ENCODE results near the gene PLAC1.

The PLAC1 gene

GRCh38 chrX:134625315-134625718 lies 33.0 kb downstream of the PLAC1 start:
- DNase-seq = no peak

- no peak for DNase-seq
Measured at GRCh38 chrX:134624046-134624430, 34.2 kb downstream of the PLAC1 start.

DNA sequence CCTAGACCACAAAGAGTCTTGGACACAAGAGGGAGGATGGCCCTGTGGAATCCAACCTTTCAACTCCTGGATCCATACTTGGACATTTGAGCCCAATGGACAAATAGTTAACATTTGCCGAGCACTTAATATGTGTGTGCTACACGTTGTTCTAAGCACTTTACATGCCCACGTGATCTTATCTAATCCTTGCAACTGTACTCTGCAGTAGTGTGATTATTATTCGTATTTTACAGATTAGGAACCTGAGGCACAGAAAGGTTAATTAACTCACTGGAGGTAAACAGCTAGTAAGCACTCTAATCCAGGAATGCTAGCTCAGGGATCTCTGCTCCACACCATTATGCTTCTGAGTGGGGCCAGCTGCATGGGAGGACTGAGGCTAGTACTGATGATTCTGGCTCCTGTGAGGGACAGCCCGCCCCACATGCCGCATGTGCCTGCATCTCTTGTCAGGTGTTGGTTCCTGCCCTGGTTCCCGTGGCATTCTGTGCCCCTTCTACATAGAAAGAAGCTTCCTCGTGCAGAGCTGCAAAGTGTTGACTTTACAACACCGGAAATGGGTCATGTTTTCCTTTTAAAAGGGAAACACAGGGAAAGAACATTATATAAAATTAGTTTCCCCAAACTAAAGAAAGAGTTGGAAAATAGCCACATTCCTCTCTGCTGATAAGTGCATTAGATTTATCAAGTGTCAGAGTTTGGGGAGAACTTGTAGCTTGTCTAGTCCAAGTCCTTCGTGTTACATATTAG lies 34.8 kb downstream of the PLAC1 start:
- no peak for DNase-seq

DNA sequence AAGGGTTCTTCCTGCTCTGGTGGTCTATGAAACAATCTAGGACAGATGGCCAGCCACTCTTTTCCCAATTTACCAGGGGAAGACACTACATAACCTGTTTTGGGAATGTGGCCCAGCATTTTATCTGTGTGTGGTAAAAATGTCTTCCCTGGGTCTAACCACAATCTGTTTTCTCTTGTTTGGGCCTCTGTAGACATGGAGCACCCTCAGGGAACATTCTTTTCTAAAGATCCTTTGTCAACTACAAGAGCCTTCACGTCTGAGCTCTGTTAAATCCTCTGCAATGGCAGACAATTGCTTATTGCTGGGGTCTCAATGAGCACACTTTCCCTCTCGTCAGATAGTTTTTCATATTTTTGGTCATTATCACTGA lies 35.5 kb downstream of the PLAC1 start:
- no peak for DNase-seq

- DNase-seq = peak; percentile 76
Measured at GRCh38 chrX:134622056-134622812, 36.0 kb downstream of the PLAC1 start.

- no peak for DNase-seq
Measured at GRCh38 chrX:134619838-134620237, 38.4 kb downstream of the PLAC1 start.

DNA sequence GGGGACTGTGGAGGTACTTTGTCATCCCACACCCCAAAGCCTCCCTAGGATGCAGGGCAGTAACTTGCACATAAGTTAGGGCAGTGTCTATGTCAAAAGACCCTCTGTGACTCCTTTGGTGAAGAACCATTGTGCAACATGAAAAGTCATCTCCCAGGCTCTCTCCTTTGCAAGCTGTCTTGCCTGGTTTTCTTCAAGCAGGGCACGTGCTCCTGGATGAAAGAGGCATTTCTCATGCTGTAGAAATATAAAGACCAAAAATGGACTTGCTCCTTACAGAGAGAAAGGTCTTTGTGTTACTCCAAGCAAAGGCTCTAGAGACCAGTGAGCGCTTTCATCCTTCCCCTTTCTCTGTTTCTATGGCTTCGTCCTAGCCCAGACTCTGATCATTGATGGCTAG lies 44.9 kb downstream of the PLAC1 start:
- DNase-seq = no peak

DNA sequence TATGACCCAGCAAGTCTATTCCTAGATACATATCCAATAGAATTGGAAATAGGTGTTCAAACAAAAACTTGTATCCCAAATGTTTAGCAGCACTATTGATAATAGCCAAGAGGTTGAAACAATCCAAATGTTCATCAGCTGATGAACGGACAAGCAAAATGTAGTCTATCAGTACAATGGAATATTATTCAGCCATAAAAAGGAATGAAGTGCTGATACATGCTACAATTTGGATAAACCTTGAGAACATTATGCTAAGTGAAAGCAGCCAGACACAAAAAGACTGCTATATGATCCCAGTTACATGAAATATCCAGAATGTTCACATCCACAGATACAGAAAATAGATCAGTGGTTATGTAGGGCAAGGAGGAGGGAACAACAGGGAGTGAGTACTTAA lies 50.1 kb downstream of the PLAC1 start:
- DNase-seq = no peak

DNA sequence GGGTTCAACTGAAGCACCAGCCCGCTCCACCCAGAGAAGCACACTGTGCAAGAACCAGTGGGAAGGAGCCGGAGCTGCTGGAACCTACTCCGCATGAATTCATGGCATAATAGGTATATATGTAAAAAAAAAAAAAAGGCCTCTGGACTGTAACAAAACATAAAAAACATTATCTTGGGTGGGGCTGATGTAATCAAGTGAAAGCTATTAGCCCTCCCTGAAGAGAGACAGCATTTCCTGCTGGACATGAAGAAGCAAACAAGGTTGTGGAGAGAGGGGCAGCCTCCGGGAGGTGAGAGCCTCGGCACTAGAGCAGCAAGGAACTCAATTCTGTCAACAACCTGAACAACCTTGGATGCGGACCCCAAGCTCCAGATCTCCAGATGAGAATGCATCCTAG lies 50.7 kb downstream of the PLAC1 start:
- no peak for DNase-seq

DNA sequence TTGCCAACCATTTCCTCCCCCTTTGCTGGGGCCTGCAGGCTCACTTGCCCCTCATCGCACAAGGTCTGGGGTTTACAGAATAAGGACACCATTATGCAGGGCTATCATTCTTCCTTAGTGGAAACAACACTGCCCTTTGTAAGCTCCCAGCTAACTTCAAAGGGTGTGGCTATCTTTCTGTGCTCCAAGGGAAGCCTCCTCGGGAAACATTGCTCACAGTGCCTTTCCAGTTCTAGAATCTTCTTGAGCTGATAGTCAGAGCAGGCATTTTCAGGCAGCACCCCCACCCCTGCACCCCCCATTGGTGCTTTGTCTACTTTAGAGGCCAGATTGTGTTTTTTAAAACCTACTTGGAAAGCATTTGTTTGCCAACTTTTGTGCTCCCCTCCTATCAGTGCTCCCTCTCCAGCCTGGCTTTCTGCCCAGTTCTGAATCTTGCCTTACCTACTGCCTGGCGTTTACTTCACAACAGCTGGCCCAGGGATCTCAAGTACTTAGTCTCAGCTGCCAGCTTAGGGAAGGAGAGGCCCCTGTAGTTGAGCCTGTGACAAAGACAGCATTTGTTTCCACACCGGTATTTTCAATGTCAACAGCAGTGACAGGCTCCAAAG lies 53.5 kb downstream of the PLAC1 start:
- DNase-seq = peak; percentile 93

GRCh38 chrX:134603806-134604700 lies 54.2 kb downstream of the PLAC1 start:
- DNase-seq = no peak

DNA sequence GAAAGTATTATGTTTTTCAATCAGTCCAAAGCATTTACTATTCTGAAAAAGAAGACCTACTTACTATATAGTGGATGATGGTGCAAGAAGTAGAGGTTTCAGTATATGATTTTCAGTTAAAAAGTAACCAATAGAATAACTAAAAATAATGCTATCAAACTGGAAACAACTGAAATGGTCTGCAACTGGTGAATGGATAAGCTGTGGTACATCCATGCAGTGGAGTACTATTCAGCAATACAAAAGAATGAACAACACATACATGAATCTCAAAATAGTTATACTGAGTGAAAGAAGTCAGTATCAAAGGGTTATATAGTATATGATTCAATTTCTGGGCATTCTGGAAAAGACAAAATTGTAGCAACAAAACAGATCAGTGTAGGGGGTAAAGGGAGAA lies 55.9 kb downstream of the PLAC1 start:
- no peak for DNase-seq

DNA sequence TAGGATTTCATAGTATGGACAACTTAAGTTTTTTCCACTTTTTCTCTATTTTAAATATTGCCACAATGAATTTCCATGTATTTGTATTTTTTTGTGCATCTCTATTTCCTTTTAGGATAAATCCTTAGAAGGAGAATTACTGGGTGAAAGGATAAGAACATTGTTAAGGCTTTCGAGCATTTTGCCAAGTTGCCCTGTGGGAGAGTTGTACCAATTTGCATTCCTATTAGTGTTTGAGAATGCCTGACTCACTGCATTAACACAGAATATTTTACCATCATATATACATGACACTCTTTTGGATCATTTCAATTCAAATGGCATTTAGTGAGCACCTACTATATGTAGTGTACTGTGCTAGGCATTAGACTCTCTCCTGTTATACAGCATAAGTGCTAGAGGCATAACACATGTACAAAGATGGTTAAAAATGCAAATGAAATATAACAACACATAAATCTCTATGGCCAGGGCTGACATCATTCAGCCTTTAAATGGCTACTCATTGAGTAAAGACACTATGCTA lies 57.0 kb downstream of the PLAC1 start:
- DNase-seq = no peak

GRCh38 chrX:134600714-134601113 lies 57.6 kb downstream of the PLAC1 start:
- no peak for DNase-seq

GRCh38 chrX:134599184-134599914 lies 58.9 kb downstream of the PLAC1 start:
- no peak for DNase-seq

GRCh38 chrX:134592303-134592702 lies 66.0 kb downstream of the PLAC1 start:
- no peak for DNase-seq

DNA sequence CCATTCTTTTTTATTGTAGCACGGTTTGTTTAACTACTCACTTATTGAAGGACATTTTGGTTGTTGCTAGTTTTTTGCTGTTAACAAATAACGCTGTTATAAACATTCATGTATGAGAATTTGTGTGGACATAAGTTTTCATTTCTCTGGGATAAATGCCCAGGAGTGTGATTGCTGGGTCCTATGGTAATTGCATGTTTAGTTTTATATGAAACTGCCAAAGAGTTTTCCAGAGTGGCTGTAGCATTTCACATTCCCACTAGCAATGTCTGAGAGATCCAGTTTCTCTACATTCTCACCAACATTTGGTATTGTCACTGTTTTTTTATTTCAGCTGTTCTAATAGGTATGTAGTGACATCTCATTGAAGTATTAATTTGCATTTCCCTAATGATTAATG lies 66.8 kb downstream of the PLAC1 start:
- DNase-seq = no peak

DNA sequence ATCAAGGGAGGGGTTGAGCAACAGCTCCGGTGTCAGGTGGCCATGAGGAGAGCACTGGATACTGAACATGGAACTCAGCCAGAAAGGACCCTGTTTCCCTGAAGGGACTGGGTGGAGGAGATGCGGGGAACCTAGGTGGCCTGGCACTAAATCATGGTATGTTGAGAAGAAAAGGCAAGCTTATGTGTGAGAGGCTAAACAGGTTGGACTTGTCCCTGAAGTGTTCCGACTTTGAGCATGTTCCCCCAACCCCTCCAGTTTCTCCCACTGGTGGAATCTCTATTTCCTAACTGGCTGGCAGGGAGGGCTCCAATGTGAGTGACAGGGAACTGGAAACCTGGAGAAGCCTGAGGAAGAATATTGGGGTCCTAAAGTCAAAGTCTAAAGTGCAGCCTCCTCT lies 69.5 kb downstream of the PLAC1 start:
- no peak for DNase-seq

GRCh38 chrX:134580907-134581306 lies 77.4 kb downstream of the PLAC1 start:
- DNase-seq = no peak

DNA sequence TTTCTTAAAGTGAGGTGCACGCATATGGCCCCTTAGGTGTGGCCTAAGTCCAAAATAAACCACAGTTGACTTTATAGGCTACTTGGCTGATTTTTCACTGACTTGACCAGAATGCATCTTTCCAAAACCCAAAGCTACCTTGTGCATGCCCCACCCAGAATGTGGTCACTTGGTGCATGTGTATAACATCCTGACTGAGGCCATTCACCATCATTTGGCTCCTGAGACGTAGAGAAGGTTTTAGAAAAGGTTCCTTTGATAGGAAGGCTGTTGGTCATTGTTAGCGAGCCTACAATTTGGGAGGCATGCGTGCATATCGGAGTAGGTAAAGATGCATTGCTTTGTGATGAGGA lies 84.6 kb downstream of the PLAC1 start:
- no peak for DNase-seq

DNA sequence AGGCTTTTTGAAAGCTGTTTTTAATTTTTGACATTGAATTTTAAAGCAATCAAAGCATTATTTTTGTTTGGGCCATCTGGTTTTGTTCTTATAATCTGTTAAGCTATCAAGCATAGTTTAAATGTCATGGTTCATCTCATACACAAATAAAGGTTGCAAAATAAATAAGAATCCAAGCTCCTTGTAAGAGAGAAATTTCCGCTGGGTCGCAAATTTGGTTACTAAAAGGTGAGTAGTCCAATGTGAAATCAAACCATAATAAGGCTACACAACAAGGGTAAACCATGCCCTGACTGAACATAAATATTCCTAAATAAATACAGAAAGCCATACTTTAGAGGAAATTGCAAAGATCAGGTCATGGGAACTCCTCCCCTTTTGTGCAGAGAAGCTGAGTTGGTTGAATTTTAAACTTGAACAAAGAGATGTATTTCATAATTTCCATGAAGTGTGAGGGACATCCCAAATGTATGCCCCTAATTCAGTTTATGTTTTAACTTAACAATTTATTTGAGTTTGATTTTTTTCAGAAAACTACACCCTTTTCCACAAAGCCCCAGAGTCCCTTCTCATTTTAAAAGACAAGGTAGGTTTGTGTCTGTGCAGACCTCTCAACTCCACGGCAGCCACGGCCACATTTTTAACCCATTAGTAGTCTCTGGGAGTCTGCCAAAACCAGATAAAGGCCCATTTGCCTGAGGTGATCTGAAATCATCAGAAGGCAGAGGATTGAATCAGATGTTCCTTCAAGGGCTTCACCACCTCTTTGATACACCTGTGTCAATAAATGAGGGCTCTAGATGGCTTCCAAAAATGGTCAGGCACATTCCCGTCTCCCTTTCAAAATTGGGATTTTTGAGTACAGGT lies 85.2 kb downstream of the PLAC1 start:
- DNase-seq = no peak
